NCI-H2196 treated with DMSO at 0.1 percent for 48 hours (cell line): ENCODE results near the gene CDK18.
A peak's percentile ranks its signal among the peaks of the same experiment; 100 is the strongest.
"Not testable (repeated sequence)": the region's sequence is repeated elsewhere in the genome, so short reads cannot be mapped to it uniquely, and the experiment has no call there.

ENCODE experiments used
- DNase-seq: peaks from one replicate; lab custom pipeline; 2025; ENCODE audit not compliant: unreplicated experiment; lab: John Stamatoyannopoulos, UW

The CDK18 gene

DNA sequence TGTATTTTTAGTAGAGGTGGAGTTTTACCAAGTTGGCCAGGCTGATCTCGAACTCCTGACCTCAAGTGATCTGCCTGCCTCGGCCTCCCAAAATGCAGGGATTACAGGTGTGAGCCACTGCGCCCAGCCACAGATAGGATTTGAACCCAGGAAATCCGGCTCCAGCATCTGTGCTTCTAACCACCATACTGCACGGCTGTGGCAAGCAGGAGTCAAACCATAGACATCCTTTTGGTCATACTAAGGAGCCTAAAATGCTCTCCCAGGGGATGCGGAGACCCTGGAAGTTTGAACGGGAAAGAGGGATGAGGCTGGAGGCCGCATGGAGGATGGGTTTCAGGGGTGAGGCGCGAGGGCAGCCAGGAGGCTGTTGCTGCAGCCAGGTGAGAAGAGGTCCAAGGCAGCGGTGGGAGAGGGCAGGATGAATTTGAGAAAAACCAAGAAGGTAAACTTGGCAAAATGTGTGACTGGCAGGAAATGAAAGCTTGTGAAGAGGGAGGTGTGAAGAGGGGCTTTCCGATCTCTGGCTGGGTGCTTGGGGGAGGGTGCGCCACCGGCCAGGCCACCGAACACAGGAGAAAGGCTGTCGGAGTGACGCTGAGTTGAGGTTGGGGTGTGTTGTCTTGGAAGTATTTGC is 24.0 kb upstream of the CDK18 start:
- DNase-seq, result no peak

DNA sequence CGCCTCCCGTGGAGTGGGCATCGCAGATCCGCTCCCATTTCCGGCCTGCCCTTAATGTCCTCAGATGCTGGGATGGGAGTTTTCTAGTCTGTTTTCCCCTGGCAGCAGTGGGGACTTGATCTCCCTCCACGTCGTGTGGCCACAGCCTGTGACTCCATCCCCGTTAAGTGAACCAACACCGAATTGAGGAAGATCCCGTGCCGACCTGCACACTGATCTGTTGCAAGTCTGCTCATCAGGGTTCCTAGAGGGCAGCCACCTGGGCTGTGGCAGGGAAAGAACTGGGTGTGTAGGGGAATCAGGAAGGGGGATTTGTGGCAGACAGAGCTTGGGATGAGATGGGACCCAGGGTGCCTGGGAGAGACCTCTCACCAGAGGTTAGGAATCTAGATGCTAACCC is 23.3 kb upstream of the CDK18 start:
- no peak for DNase-seq

DNA sequence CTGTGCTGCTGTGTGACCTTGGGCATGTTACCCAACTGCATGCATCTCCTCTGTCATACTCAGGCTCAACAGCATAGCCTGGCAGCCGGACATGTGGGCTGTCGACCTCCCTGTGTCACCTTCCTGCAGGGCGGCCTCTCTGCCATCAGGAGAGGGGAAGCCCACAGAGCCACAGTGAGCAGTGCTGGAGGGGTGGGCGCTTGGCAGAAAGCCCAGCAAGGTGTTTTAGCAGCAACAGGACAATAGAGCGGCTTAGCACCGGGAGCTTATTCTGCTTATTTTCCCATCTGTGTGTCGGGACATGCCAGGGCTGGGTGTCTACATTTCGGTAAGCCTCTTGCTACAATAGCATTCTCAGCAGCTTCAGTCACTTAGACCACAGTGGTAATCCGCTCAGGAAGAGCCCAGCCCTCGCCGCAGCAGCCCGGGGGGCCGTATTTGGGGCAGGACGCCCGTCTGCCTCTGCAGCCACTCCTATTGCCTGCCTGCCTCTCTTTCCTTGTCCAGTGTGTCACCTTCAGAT is 22.8 kb upstream of the CDK18 start:
- DNase-seq, result no peak

DNA sequence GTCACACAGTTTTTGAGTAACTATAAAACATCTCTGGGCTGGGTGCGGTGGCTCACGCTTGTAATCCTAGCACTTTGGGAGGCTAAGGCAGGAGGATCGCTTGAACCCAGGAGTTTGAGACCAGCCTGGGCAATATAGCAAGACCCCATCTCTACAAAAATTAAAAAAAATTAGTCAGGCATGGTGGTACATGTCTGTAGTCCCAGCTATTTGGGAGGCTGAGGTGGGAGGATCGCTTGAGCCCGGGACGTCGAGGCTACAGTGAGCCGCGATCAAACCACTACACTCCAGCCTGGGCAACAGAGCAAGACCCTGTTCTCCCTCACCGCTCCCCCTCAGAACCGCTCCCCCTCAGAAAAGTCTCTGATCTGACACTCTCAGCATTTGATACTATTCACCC is 21.9 kb upstream of the CDK18 start:
- not testable (repeated sequence) for DNase-seq

DNA sequence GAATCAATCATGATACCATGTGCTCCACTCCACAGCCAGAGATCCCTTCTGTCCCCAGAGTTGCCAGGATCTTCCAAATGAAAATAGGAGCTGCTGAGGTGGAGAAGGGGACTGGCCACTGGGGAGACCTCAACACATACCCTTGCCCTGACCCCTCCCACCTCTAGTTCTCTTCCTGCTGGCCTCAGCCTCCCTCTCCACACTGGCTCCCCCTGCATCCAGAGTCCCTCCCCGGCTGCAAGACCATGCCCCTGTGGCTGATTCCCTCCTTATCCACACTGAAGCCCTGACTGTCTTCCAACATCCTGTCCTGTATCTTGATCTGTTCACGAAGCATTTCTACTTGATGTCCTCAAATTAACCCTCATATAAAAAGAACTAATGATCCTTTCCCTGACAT is 21.1 kb upstream of the CDK18 start:
- no peak for DNase-seq

DNA sequence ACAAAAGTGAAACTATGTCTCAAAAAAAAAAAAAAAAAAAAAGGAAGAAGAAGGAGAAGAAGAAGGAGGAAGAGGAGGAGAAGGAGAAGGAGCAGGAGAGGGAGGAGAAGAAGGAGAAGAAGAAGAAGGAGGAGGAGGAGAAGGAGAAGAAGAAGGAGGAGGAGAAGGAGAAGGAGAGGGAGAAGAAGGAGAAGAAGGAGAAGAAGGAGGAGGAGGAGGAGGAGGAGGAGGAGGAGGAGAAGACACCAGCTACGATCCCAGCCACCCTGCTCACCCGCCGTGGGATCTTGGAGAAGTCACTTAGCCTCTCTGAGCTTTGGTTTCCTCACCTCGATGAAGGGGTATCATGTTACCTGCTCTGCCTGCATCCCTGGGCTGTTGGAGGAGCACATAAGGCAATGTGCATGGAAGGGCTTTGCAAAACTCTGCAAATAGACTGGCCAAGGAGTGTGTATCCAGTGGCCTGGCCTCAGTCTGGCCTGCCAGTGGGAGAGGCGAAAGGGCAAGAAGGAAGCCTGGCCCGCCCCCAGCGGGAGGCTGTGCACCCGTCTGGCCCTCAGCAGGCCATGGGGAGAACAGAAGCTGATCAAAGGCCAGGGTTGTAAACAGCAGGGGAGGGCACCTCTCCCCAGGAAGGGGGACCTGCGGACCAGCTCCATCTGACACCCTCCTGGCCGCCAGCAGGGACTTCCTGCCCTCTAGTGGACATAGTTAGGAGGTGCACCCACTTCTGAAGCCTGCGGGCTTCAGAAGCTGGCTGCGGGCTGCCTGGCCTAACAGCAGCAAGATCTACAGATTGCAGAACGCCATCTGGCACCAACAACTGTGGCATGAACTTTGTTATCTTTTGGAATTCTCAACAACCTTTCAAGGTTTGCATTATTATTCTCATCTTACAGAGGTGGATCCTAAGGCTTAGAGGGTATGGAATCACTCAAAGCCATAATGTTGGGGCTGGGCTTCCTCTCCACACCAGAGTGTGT is 19.2 kb upstream of the CDK18 start:
- peak; percentile 90 for DNase-seq

DNA sequence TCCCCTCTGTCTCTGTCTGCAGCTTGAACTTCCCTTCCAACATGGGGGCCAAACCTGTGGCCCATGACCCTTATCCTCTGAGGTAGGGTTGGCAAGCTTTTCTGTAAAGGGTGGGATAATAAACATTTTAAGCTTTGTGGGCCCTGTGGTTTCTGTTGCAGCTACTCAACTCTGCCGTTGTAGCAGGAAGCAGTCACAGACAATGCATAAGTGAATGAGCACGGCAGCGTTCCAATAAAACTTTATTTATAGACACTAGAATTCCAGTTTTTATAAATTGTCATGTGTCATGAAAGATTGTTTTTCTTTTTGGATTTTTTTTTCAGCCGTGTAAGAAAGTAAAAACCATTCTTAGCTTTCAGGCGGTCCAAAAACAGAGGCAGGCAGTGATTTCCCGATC is 18.2 kb upstream of the CDK18 start:
- DNase-seq, result no peak

DNA sequence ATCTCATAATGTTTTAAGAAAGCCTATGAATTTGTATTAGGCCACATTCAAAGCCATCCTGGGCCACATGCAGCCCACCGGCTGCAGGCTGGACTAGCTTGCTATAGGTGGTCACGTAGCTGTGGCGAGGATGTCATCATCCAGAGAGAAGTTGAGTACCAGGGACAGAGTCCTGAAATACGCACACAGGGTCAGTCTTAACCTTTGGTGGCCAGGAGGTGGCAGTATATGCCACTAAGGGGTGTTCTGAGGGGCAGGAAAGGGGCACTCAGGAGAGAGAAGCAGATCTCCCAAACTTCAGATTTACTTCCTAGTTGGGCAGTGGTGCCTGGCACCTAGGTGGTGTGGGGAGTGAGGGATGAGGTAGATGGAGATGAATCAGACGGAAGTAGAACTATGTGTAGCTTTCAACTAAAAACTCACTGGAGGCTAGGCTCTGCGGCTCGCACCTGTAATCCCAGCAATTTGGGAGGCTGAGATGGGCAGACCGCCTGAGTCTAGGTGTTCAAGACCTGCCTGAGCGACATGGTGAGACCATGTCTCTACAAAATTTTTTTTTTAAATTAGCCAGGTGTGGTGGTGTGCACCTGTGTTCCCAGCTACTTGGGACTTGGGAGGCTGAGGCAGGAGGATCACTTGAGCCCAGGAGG is 16.3 kb upstream of the CDK18 start:
- peak; percentile 59 for DNase-seq

DNA sequence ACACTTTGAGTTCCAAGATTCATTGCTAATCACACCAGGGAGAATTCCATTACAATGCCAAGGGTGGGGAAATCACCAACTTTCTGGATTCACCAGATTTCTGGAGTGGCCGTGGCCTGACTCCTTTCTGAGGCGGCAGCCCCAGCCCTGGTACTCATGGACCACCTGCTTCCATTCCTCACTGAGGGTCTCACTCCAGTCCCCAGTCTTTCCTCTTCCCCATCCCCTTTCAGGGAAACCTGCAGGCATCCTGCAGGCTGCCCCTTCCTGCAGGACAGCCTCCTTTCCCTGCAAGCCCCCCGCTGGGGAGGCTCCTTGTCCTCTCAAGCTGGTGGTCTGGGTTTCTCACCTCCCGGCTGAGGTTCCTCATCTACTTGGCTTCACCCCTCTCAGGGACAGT is 12.7 kb upstream of the CDK18 start:
- no peak for DNase-seq

DNA sequence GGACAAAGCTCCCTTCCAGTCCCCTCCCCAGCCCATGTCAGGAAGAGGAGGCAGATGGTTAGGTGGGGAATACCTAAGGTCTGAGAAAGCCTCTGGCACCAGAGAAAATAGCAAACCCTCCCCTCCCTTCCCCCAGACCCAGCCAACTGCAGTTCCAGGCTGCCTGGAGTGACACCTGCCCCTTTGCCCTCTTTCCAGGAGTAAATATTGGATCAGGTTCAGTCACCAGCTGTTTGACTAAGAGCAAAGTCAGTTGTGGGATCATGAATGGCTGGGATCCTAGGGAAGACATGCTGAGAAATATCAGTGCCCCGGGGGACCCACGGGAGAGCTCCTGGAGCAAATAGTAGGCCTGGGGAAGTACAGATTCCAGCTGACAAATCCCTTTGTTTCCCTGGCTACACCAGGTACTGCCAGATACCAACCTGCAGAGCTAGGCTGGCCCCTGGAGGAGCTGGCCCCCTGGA is 12.2 kb upstream of the CDK18 start:
- no peak for DNase-seq

DNA sequence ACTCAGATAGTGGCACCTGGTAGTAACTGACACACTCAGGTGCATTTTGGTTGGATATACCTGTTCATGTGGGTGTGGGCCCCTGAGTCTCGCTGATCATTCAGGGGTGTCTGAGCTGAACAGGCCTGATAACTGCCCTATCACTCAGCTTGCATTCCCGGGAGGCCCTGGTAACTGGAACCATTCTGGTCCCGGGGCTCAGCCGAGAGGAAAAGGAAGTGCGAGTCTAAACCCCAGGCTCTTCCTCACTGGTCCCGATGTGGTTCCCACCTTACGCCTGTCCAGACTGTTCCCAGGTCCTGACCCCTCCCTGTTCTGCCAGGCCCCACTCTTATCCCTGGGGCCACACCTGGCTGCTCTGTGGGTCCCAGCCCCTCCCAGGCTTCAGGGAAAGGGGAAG is 11.7 kb upstream of the CDK18 start:
- DNase-seq, result no peak

DNA sequence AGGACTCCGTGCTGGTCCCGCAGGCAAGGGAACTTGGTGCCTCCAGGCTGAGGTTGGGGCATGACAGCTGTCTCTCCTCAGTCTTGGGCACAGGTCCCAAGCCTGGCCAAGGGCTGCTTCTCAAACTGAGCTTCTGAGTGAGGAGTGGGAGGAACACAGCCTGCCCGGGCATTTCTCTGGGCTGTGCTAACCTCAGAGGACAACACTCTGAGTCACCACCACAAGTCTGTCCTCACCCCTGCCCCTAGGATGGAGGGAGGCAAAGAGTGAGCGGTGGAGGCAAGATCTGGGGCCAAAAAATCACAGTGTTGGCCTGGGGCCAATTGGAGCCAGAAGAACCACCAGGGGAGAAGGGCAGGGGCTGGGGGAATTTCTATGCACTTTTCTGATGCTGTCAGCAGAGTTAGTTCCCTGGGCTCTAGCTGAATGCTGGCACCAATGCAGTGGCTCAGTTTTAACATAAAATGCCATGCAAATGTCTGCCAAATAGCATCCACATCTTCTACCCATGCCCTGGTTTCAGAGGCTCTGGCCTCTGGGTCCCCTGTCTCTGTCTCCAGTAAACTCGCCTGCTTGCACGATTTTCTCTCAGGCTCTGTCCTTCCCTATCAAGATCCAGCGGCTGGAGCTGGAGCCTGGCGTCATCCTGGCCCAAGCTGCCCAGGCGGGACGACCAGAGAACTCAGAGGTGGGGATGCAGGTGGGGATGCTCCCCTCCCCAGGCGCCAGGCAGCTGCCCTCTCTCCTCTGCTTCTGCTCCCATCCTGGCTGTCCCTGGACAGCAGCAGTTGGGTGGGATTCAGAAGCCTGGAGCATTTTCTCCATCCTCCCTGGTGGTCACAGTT is 11.0 kb upstream of the CDK18 start:
- DNase-seq, result no peak

DNA sequence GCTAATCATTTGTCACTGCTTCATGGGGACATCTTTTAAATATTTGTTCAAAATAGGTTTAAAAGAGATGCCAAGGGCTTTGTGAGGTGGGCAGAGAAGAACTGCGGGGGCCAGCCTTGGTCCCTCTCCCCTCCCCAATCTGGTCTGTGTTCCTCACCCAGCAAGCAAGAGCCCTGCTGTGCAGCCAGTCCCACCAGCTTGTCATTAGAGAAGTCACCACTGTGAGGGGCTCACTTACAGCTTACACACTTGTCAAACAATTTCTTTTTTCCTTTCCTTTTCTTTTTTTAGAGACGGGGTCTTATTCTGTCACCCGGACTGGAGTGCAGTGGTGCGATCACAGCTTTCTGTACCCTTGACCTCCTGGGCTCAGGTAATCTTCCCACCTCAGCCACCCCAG is 10.4 kb upstream of the CDK18 start:
- no peak for DNase-seq

DNA sequence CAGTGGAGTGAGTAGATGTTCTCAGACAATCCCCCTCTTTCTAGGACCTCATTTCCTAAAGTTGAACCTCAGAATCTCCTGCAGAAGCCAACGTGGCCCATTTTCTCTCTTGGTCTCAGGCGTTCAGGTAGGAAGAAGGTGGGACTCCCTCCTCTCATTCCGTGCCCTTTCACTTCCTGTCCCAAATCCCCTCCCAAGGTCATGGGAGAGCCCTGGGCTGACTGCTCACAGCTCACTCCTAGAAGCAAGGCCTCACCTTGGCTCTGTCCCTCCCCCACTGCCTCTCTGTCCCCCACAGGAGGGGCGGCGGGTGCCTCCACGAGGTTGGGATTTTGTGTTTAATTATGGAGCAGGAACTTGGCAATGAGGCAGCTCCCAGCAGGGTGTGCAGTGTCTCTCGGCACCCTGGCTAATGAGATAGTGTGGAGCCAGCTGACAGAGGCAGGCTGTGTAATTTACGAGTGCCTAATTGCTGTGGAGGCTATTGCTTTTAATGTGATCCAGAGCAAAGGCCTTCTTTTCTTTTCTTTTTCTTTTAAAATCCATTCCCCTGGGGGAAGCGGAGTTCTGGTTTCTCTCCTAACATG is 9.1 kb upstream of the CDK18 start:
- DNase-seq, result no peak

DNA sequence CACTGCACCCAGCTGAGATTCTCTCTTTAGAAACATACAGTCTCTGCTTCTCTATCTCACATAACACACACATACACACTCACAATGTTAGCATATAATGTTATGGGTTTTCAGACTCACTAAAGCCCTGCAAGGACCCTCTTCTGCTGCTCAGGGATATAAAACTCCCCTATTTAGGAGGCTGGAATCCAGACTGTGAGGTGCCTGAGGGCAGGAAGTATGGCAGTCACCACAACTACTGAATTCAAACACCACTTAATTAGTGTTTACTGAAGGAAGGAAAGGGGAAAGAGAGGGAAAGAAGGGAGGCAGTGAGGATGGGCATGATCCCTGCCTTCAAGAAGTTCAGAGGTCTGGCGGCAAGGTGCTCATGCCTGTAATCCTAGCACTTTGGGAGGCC is 7.8 kb upstream of the CDK18 start:
- DNase-seq, result no peak

DNA sequence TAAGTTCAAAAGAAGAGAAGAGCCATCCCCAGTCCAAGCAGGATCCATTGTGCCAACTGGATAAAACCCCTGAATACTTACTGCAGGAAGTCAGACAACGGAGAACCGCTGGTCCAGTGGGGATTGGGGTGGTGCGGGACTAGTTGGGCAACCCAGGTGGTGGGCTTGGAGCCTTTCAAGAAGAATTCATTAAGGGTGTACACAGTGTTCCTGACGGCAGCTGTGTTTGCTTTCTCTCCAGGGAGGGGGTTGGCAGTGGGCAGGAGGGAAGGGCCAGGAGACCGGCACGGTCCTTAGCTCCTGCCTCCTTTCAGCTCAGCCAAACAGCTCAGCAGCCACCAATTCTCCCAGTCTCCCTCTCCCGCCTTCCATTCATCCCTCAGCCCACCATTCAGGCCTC is 7.1 kb upstream of the CDK18 start:
- DNase-seq, result no peak

DNA sequence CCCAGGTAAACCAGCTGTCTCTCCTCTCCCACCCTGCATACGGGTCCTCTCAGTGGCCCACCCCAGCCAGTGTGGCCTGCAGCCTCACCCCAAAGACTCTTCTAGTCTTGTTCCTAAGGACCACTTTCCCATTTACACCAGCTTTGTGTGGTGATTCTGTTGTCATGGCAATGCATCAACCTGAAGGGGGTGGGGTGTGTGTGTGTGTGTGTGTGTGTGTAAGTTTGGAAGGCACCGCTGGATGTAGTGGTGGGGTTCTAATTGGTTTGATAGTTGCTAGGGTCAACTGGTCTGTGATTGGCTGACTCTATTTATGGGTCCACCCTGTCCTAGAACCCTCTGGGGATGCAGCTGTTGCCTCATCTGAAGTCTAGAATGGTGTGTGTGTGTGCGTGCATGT is 4.7 kb upstream of the CDK18 start:
- no peak for DNase-seq

DNA sequence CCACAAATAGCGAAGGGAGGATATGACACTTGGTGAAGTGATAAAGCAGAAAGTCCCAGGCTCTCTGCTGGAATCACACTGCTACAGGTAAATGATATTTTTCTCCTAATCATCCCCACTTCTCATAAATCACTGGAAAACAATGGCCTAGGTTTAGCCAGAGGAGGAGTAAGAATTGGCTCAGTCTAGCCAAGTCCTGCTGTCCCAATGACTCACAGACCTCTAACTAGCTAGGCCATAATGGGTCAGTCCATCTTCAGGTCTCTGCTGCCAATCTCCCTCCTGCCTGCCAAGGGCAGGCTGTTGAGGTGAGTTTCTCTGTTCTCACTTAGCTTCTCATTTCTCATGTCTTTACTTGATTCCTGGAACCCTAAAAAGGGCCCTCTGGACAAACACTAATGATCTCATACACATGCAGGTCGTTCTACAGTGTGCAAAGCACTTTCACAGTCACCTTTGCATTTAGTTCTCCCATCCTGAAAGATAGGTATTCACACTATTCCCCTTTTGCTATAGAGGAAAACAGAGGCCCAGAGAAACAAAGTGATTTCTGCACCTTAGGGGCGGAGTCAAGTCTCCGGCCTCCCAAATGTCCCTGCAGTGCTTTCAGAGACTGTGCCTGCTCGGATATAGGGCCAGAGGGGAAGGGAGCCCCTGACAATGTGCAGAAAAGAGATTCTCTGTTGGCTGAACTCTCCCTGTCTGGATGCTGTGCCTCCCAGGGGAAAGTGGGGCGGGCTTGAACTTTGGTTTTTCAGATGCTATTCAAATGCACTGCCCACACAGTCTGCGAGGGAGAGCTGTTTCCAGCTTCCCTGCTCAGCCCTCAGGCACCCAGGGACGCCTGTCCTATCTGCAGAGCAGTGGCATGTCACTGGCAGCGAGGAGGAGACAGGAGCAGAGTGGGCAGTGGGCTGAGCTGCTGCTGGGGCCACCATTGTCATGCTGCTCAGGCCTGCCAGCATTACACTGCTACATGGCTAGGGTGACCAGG is 3.9 kb upstream of the CDK18 start:
- no peak for DNase-seq

DNA sequence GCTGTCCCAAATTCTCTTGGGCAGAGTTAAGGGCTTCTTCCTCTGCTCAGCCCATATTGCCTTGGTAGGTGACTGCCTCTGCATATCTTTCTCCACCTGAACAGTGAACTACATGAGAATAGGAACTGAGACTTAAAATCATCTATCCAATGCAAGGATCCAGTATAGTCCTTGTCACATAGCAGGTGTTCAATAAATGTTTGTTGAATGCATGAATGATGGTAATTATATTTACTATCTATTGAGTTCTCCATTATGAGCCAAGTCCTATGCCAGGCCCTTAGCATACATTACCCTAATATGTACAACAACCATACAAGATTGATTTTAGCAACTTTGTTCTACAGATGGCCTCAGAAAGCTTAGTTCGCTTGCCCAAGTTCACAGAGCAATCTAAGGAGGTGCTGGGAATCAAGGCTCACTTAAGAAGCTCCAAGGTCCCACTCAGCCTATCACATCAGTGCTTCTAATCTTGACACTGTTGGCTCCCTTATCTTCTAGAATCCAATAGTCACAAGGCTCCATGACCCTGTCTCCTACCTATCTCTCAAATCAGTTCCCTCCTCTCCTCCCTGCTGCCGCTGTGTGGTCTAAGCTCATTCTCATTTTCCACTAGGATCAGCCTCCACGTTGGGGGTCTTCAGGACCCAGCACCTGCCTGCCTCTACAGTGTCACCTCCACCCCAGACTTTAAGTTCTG is 2.2 kb upstream of the CDK18 start:
- no peak for DNase-seq
